ENCODE results near the gene COPB1. TPM values are rescaled to one million over a fixed set of nuclear protein-coding genes. Genes with fewer than 3 reads are reported as not detected.

The COPB1 gene
- total and polyA plus RNA-seq, 4 donors, result 45.3 to 92.8 (median 69.6) TPM

Other genes starting within 250 kb of the COPB1 start
- gene RRAS2, start 140.6 kb downstream of the COPB1 start, total RNA-seq, result 10 to 100 TPM; 24.5 to 46.7 TPM
- gene RRAS2, start 140.6 kb downstream of the COPB1 start, polyA plus RNA-seq, result 10 to 100 TPM; 18.0 to 31.3 TPM
- 100 to 1,000 TPM; 117 to 122 TPM for gene PSMA1, start 20.6 kb upstream of the COPB1 start, total RNA-seq
- gene PSMA1, start 20.6 kb upstream of the COPB1 start, polyA plus RNA-seq, result 100 to 1,000 TPM in 1 of 2 donors, 10 to 100 TPM in 1; 92.8 to 133 TPM
- gene PDE3B, start 144.0 kb upstream of the COPB1 start, total RNA-seq, result 10 to 100 TPM; 12.3 to 15.1 TPM
- 1 to 10 TPM; 2.5 to 3.0 TPM for gene PDE3B, start 144.0 kb upstream of the COPB1 start, polyA plus RNA-seq